HEK293T (cell line): ENCODE measurements around the gene DNAH8.

Experiments used
- FOXM1 ChIP-seq: fragments of 450-650 bp; IDR thresholded peaks from 2 replicates; pipeline ENCODE4 v1.6.1; 2017; ENCODE audit warnings: mild to moderate bottlenecking, borderline replicate concordance
- SUZ12 ChIP-seq: fragments of 450-650 bp; IDR thresholded peaks from 2 replicates; pipeline ENCODE4 v1.6.1; 2016; ENCODE audit warnings: mild to moderate bottlenecking

GRCh38 chr6:38802497-38802896, 87.4 kb downstream of the DNAH8 start:
- TF ChIP-seq FOXM1 (no peak), SUZ12 (no peak)
